K562 (cell line): ENCODE measurements around the gene PPP1R3E. TPM values are rescaled to one million over a fixed set of nuclear protein-coding genes. Genes with fewer than 3 reads are reported as not detected.
A peak's percentile ranks its signal among the peaks of the same experiment; 100 is the strongest.

ENCODE experiments used
- ATAC-seq: fragments of 200-7000 bp; cut with Tn5 transposase; 3 replicates; pipeline ENCODE4 v1.9.1; 2020; ENCODE audit warnings: moderate library complexity
- BruUV-seq: library from RNA; stranded (reverse); fragments of 400-500 nt; replicated peaks from 2 replicates; lab custom pipeline; 2021; lab: Mats Ljungman, UMichigan
- CTCF ChIA-PET: fragments of 300-600 bp; formaldehyde crosslinking; extraction: SDS; loops from one replicate; lab custom pipeline; 2021; ENCODE audit warnings: low intra/inter-chr PET ratio; lab: Yijun Ruan, JAX
- POLR2A ChIA-PET: fragments of 300-600, 350-650 bp; sonication (Branson Sonifier 250); formaldehyde crosslinking; extraction: SDS; loops from one replicate; lab custom pipeline; 2021; ENCODE audit warnings: antibody characterized with exemption, inconsistent platforms; lab: Yijun Ruan, JAX
- DNase-seq, 4 experiments: peaks; one replicate each; pipeline versions ENCODE4 v3.0.0 to v3.0.0-alpha.2; 2011 to 2018; ENCODE audit warnings: low spot score in 3 of 4, mixed read lengths in 3 of 4; ENCODE audit errors: extremely low read depth in 1 of 4
- FAIRE-seq: peaks from 2 replicates; lab custom pipeline; 2011; peaks lifted over from hg19 to GRCh38; lab: Jason Lieb, UNC
- H2AFZ ChIP-seq: 2 replicates; pipeline ENCODE4 v1.6.0; 2011; ENCODE audit warnings: low read depth, low read length, control low read depth, inconsistent platforms
- H3K27ac ChIP-seq: fragments of 200-600 bp; 3 replicates; pipeline ENCODE4 v1.8.0; 2011; ENCODE audit warnings: low read depth, mild to moderate bottlenecking, control low read depth, inconsistent platforms, low read length, moderate library complexity, mixed read lengths; ENCODE audit errors: extremely low read depth
- H3K27me3 ChIP-seq, 2 experiments: fragments of 300-600 bp in 1 of 2; 2 replicates in 1 of 2; 3 replicates in 1 of 2; pipeline versions ENCODE4 v1.6.0 to v1.8.0; 2011; ENCODE audit warnings: inconsistent platforms in 2 of 2, low read length in 2 of 2, mild to moderate bottlenecking in 1 of 2, mixed read lengths in 1 of 2, moderate library complexity in 1 of 2; ENCODE audit not compliant: control insufficient read depth in 2 of 2, insufficient read depth in 2 of 2
- H3K36me3 ChIP-seq: fragments of 300-600 bp; 3 replicates; pipeline ENCODE4 v1.8.0; 2011; ENCODE audit warnings: mild to moderate bottlenecking, low read length, inconsistent platforms; ENCODE audit not compliant: control insufficient read depth, insufficient read depth
- H3K4me1 ChIP-seq, 2 experiments: fragments of 200-600 bp in 1 of 2; replicated peaks in 1 of 2; 2 replicates in 1 of 2; 3 replicates in 1 of 2; pipeline versions ENCODE4 v1.5.1 to v1.8.0; 2011; ENCODE audit warnings: inconsistent platforms in 2 of 2, low read length in 2 of 2, mild to moderate bottlenecking in 1 of 2, mixed read lengths in 1 of 2, moderate library complexity in 1 of 2; ENCODE audit not compliant: control insufficient read depth in 2 of 2, insufficient read depth in 2 of 2
- H3K4me2 ChIP-seq: 2 replicates; pipeline ENCODE4 v1.6.1; 2011; ENCODE audit warnings: low read length, control low read depth, inconsistent platforms, mixed read lengths; ENCODE audit not compliant: insufficient read depth
- H3K4me3 ChIP-seq: fragments of 200-600 bp; sonication (generic), shearing (Covaris generic); 2 replicates; pipeline ENCODE4 v1.5.1; 2016; ENCODE audit warnings: control low read depth, inconsistent platforms
- H3K79me2 ChIP-seq: fragments of 200-600 bp; 3 replicates; pipeline ENCODE4 v1.8.0; 2011; ENCODE audit warnings: low read length, inconsistent platforms; ENCODE audit not compliant: control insufficient read depth, insufficient read depth
- H3K9ac ChIP-seq, 2 experiments: 2 replicates each; pipeline versions ENCODE4 v1.6.0 to v1.6.1; 2011; ENCODE audit warnings: low read depth in 2 of 2, low read length in 2 of 2, control low read depth in 1 of 2, inconsistent platforms in 1 of 2, mild to moderate bottlenecking in 1 of 2, mixed read lengths in 1 of 2; ENCODE audit not compliant: insufficient read depth in 1 of 2
- H3K9me1 ChIP-seq: one replicate; pipeline ENCODE4 v1.6.0; 2011; ENCODE audit warnings: inconsistent platforms, mild to moderate bottlenecking, low read length, moderate library complexity; ENCODE audit not compliant: control insufficient read depth, insufficient read depth
- H3K9me3 ChIP-seq: replicated peaks from 2 replicates; pipeline ENCODE4 v1.5.1; 2011; ENCODE audit warnings: low read depth, low read length, inconsistent platforms; ENCODE audit not compliant: control insufficient read depth, insufficient read depth
- H4K20me1 ChIP-seq: replicated peaks from 2 replicates; pipeline ENCODE4 v1.6.1; 2011; ENCODE audit warnings: low read length, inconsistent platforms, mixed read lengths; ENCODE audit not compliant: control insufficient read depth, insufficient read depth
- EZH2 ChIP-seq: IDR thresholded peaks from 2 replicates; pipeline ENCODE4 v1.6.1; 2012; ENCODE audit warnings: low read depth, mild to moderate bottlenecking, inconsistent platforms, low read length, borderline replicate concordance
- HMGN3 ChIP-seq: IDR thresholded peaks from 2 replicates; pipeline ENCODE4 v1.6.1; 2011; ENCODE audit warnings: borderline replicate concordance, low read depth, mild to moderate bottlenecking, mixed read lengths, low read length; ENCODE audit not compliant: insufficient read length; ENCODE audit errors: extremely low read depth
- MCM7 ChIP-seq, 2 experiments: fragments of 450-650 bp; IDR thresholded peaks; 2 replicates each; pipeline ENCODE4 v1.6.1; 2016 to 2018
- PML ChIP-seq: IDR thresholded peaks from 2 replicates; pipeline ENCODE4 v1.6.1; 2012; ENCODE audit warnings: low read length, inconsistent platforms
- RNF2 ChIP-seq: sonication (generic); IDR thresholded peaks from 2 replicates; pipeline ENCODE4 v1.6.1; 2016
- SRSF9 ChIP-seq: fragments of 200-400 bp; formaldehyde crosslinking; IDR thresholded peaks from 2 replicates; pipeline ENCODE4 v1.6.1; 2017; ENCODE audit warnings: low read depth, low read length, borderline replicate concordance
- ZNF561 ChIP-seq: fragments of 450-650 bp; formaldehyde crosslinking; conservative IDR thresholded peaks from 2 replicates; pipeline ENCODE4 v1.4.0; 2020; ENCODE audit warnings: mild to moderate bottlenecking, moderate library complexity
- ZNF76 ChIP-seq: fragments of 250-450 bp; sonication (Bioruptor Pico); IDR thresholded peaks from 2 replicates; pipeline ENCODE4 v1.4.0; 2020; ENCODE audit warnings: mild to moderate bottlenecking, moderate library complexity, borderline replicate concordance
- ZNF79 ChIP-seq: fragments of 250-450 bp; sonication (Bioruptor Pico); IDR thresholded peaks from 2 replicates; pipeline ENCODE4 v1.4.0; 2020; ENCODE audit warnings: low read depth, mild to moderate bottlenecking, moderate library complexity
- WGBS: fragments of 100-300 bp; shearing (Covaris generic); methylation state at CpG from one replicate; pipeline ENCODE4 v1.1.6; 2016; ENCODE audit warnings: low coverage, mixed read lengths; ENCODE audit not compliant: insufficient coverage; ENCODE audit errors: missing lambda C conversion rate; 5-methylcytosine and 5-hydroxymethylcytosine counted together
- in situ Hi-C: fragments of 300-500 bp; cut with MboI; formaldehyde crosslinking; loops from 4 replicates; pipeline ENCODE4 v1.15.0; 2018; ENCODE audit warnings: inconsistent platforms, mixed read lengths
- intact Hi-C: fragments of 100-400 bp; cut with micrococcal nuclease; formaldehyde crosslinking; loops from 2 replicates; pipeline ENCODE4 v1.14.2; 2022
- polyA plus RNA-seq, 8 experiments: library from polyadenylated mRNA; depleted of rRNA in 4 of 8; stranded (reverse) in 5 of 8; unstranded in 3 of 8; fragments of >200 nt; fragmentation: Nextera tagmentation in 2 of 8; fragmentation: Illumina TruSeq in 1 of 8; extraction: Ambion mirVana in 2 of 8; extraction: Trizol in 1 of 8; gene quantifications; 2 replicates each; pipeline versions ENCODE4 v1.2.1 to v1.2.3, GENCODE V29; 2011 to 2014; ENCODE audit warnings: inconsistent platforms in 1 of 8, missing spikeins in 1 of 8
- total RNA-seq, 7 experiments: library from RNA; depleted of rRNA in 6 of 7; stranded (reverse); fragments of >200 nt in 6 of 7; fragmentation: Illumina TruSeq in 2 of 7; extraction: Trizol in 2 of 7; gene quantifications; 2 replicates each; pipeline versions ENCODE4 v1.2.1 to v1.2.3, GENCODE V29; 2011 to 2021; ENCODE audit warnings: low replicate concordance in 1 of 7
- TF ChIP-seq, protein P1 (sequence below), 2 experiments: fragments of 450-650 bp in 1 of 2; sonication (generic) in 1 of 2; formaldehyde crosslinking in 1 of 2; IDR thresholded peaks in 1 of 2; conservative IDR thresholded peaks in 1 of 2; 2 replicates each; pipeline versions ENCODE4 v1.6.1 to v1.8.1; 2016 to 2023; ENCODE audit warnings: mild to moderate bottlenecking in 2 of 2, moderate library complexity in 2 of 2, inconsistent platforms in 1 of 2, missing genetic modification reagents in 1 of 2
- TF ChIP-seq, protein P2 (sequence below): fragments of 250-450 bp; sonication (Bioruptor Pico); IDR thresholded peaks from 2 replicates; pipeline ENCODE4 v1.5.0; 2021
- TF ChIP-seq, protein P3 (sequence below), 2 experiments: fragments of 200-800 bp in 1 of 2; sonication (Bioruptor generic) in 1 of 2; sonication (generic) in 1 of 2; formaldehyde crosslinking in 1 of 2; IDR thresholded peaks in 1 of 2; conservative IDR thresholded peaks in 1 of 2; 2 replicates each; pipeline versions ENCODE4 v1.5.0 to v1.6.1; 2016 to 2020; ENCODE audit warnings: missing compliant biosample characterization in 1 of 2, missing genetic modification characterization in 1 of 2, missing genetic modification reagents in 1 of 2

Gene PPP1R3E
- total and polyA plus RNA-seq, 9 of the 15 experiments (the other 6 are each of a cell fraction or from before 2014, with no cell fraction given), result 3.2 to 18.4 (median 7.6) TPM

DNA sequence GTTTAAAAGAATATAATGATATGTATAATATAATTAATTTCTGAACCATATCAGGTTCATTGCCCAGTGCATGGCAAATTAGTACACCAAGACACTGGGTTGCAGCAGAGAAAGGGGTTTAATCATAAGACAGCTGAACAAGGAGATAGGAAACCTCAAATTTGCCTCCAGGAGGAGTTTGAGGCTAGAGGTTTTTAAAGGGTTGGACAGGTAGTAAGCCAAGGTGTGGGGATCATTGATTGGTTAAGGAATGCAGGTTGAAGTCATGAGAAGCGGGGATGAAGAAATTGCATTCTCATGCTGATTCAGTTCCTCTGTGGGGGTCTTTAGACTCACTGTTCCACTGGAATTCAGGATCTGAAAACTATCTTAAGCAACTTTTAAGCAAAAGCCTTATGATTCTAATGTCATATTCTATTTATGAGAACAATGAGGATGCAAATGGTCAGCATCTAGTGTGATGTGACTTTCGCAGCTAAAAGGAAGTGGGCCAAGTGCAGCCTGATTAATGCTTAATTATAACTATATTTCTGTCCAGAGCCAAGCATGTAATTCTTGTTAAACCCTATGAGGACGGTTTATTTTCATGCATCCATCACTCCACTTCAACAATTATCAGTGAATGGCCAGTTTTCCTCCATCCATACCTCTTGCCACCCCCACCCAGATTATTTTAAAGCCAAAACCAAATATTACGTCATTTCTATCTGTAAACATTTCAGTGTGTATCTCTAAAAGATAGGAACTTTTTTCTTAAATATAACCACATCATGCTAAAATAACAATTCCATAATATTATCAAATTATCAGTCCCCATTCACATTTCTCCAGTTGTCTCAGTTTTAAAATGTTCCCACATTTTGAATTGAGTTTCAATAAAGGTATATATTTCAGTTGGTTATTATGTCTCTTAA, 50.0 kb downstream of the PPP1R3E start (continued):
- TF ChIP-seq, protein P1, sequence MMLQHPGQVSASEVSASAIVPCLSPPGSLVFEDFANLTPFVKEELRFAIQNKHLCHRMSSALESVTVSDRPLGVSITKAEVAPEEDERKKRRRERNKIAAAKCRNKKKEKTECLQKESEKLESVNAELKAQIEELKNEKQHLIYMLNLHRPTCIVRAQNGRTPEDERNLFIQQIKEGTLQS (IDR thresholded peaks at IDR 0.05), result peak; percentile 76
- TF ChIP-seq, protein P1 (CRISPR knock-in tag; conservative IDR thresholded peaks at IDR 0.05), result no peak
- TF ChIP-seq MCM7 (IDR thresholded peaks at IDR 0.05) (no peak), RNF2 (no peak), ZNF76 (no peak)
- TF ChIP-seq, protein P2, sequence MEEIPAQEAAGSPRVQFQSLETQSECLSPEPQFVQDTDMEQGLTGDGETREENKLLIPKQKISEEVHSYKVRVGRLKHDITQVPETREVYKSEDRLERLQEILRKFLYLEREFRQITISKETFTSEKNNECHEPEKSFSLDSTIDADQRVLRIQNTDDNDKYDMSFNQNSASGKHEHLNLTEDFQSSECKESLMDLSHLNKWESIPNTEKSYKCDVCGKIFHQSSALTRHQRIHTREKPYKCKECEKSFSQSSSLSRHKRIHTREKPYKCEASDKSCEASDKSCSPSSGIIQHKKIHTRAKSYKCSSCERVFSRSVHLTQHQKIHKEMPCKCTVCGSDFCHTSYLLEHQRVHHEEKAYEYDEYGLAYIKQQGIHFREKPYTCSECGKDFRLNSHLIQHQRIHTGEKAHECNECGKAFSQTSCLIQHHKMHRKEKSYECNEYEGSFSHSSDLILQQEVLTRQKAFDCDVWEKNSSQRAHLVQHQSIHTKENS (CRISPR knock-in tag), result no peak

DNA sequence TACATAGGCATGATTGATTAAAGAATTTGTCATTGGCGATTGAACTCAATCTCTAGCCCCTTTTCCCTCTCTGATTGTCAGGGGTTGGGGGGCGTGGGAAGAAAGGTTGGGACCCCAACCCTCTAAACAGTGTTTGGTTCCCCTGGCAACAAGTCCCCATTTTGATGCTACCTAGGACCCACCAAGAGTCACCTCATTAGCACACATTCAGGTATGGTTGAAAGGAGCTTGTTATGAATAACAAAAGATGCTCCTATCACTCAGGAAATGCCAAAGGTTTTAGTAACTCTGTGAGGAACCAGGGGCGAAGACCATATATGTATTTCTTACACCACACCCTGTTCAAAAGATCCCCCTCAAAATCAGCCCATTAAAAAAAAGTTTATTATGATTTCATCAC, 50.7 kb downstream of the PPP1R3E start:
- in situ Hi-C loops, result no loop called here
- ChIA-PET POLR2A (interaction anchor here (0.5 to 1.0 kb wide), 2 partner anchors 14 to 49 kb away, joined by 3 read pairs; no protein-coding TSS in a partner anchor), CTCF (no interaction called here)
- no peak for ATAC-seq
- Histone ChIP-seq H3K27me3 (no peaks in the 10 kb centered on the region; a peak in 1 of 5 replicates), H3K4me1 (no peaks in the 10 kb centered on the region; a peak in 3 of 5 replicates), H2AFZ (no peak overlapping the region), H3K9me1 (no peaks in the 10 kb centered on the region), H3K4me3 (no peak overlapping the region), H3K79me2 (no peaks in the 10 kb centered on the region), H3K9me3 (no peaks in the 10 kb centered on the region), H3K27ac (no peak overlapping the region), H3K36me3 (no peaks in the 10 kb centered on the region), H4K20me1 (no peaks in the 10 kb centered on the region), H3K4me2 (no peak overlapping the region), H3K9ac (no peak overlapping the region)
- BruUV-seq, result no TSS peak
- no peak for FAIRE-seq
- WGBS, result 14% methylated on average over 3 of the region's 3 CpGs
- intact Hi-C loops, result no loop called here
- no peak for DNase-seq
- no peak for TF ChIP-seq HMGN3
- TF ChIP-seq, protein P3, sequence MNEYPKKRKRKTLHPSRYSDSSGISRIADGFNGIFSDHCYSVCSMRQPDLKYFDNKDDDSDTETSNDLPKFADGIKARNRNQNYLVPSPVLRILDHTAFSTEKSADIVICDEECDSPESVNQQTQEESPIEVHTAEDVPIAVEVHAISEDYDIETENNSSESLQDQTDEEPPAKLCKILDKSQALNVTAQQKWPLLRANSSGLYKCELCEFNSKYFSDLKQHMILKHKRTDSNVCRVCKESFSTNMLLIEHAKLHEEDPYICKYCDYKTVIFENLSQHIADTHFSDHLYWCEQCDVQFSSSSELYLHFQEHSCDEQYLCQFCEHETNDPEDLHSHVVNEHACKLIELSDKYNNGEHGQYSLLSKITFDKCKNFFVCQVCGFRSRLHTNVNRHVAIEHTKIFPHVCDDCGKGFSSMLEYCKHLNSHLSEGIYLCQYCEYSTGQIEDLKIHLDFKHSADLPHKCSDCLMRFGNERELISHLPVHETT (CRISPR knock-in tag; conservative IDR thresholded peaks at IDR 0.05 in 1 of 2, IDR thresholded peaks at IDR 0.05 in 1 of 2), result no peak
- TF ChIP-seq PML, result no peak
- TF ChIP-seq ZNF79 (CRISPR knock-in tag), result no peak
- TF ChIP-seq SRSF9, result no peak
- TF ChIP-seq EZH2, result no peak
- TF ChIP-seq ZNF561 (CRISPR knock-in tag), result no peak
